ENCODE measurements around the gene TGIF1.

TGIF1 gene

DNA sequence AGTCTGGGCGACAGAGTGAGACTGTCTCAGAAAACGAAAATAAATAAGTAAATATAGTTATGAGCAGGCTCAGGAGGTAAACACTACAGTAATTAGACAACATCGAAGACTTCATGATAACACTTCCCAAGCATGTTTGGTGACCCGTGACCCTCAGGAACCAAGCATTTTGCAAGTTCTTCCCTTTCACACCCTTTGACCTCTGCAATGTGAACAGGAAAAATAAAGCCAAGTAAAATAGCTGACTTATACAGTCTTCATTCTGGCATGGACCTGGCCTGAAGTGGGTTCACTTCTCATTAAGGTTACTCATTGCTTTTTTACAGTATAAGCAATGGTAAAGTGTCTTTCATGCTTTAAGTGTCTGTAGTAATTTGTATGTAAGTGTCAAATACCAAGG is 15.3 kb upstream of the TGIF1 start:
- DNase-seq = no peak

DNA sequence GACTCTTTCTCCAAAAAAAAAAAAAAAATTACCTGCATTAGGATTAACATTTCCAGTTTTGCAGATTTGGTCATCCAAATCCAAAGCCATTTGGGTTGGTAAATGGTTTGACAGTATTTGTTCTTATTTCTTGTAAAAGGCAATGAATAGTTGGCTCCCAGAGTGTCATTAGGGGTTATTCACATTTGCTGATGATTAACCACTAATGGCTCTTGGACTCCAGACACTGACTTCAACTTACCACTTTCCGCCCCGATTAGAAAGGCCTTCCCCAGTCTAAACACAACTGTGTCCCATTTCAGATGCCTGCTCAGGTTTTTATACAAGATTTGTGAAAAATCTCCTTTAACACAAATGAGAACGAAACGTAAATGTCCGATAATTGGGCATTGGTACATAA is 9.6 kb upstream of the TGIF1 start:
- no peak for DNase-seq

DNA sequence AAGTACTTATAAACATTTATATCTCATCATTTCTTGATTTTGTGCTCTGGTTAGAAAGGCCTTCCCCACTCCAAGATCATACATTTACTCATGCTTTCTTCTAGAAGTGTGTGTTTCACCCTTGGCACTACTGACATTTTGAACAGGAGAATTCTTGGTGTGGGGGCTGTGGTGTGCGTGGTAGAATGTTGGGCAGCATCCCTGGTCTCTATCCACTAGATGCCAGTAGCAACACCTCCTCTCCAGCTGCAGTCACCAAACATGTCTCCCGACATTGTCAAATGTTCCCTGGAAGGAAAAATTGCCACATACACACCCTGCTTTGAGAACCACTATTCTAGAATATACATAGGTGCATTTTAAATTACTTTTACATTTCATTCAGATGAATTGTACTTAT is 8.7 kb upstream of the TGIF1 start:
- DNase-seq = peak in 1 of 5 donors; percentile 8

DNA sequence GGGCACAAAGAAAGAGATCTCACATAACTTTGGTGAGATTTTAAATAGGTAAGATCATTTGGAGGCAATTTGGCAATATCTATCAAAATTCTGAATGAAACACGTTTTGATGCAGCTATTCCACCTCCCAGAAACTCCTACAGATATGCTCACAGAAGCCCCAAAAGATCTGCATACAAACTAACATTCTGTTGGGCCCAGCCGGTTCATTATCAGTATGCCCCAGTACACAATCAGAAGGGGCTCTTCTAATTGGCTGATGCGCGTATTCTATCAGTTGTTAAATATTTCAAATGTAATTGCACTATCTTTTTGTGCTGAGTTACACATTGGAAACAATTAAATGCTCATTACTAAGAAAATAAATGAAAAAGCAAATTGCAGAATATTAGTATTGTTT is 7.1 kb upstream of the TGIF1 start:
- no peak for DNase-seq

DNA sequence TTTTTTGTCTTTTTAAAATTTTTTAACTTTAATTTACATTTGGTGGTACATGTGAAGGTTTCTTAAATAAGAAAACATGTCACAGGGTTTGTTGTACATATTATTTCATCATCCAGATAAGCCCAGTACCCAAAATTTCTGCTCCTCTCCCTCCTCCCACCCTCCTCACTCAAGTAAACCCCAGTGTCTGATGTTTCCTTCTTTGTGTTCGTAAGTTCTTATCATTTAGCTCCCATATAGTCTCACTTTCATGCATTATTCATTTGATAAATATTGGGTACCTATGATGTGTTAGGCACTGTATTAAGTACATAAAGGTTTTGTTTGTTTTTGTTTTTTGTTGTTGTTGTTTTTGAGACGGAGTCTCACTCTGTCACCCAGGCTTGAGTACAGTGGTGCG is 5.7 kb upstream of the TGIF1 start:
- no peak for DNase-seq

DNA sequence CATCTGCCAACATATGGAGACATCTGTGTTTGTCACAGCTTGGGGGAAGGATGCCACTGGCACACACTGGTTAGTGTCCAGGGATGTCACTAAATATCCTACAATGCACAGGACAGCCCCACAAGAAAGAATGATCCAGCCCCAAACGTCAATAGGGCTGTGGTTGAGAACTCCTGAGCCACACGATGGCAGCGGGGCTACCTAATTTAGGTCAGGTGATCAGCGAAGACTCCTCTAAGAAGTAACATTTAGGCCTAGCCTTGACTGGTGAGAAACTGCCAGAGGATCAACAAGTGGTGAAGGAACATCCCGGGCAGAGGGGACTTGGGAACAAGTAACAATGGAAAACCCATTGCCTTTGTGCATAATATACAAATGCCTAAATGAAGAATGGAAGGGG is 5.0 kb upstream of the TGIF1 start:
- DNase-seq = no peak

DNA sequence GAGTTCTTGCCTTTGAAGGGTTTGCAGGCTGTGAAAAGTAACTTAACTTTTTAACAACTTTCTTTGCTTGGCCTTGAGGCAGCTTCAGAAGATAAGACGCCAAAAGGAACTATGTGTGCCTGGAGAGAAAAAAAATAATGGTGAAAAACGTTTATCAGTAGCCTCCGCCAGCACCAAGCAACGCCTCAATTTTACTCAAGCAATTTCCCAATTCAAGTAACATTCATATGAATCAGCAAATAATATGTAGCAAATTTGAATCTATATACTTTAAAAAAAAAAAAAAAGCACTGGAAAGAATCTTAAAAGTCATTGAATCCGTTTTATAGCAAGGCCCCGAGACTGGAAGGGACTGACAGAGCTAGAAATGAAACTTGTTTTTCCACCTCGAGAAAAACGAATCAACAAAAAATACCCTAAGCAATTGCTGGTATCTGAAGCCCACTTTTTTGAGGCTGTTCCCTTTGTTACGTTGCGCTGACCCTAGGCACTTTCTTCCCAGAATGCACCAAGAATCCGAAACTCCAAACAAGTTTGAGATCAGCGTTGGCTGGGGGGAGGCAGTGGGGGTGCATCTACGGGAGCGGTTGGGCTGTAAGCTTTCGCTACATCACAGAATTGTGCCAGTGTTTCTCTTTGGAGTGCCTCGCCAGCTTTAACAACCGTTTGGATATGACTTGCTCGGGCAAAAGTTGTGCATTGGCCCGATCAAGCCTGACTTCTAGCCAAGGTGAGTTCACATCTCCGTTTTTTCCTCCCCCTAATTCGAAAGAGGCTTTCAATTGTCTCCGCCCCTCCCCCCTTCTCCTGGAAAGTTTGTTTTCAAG is 2.7 kb upstream of the TGIF1 start:
- peak in 1 of 5 donors; percentile 20 for DNase-seq

DNA sequence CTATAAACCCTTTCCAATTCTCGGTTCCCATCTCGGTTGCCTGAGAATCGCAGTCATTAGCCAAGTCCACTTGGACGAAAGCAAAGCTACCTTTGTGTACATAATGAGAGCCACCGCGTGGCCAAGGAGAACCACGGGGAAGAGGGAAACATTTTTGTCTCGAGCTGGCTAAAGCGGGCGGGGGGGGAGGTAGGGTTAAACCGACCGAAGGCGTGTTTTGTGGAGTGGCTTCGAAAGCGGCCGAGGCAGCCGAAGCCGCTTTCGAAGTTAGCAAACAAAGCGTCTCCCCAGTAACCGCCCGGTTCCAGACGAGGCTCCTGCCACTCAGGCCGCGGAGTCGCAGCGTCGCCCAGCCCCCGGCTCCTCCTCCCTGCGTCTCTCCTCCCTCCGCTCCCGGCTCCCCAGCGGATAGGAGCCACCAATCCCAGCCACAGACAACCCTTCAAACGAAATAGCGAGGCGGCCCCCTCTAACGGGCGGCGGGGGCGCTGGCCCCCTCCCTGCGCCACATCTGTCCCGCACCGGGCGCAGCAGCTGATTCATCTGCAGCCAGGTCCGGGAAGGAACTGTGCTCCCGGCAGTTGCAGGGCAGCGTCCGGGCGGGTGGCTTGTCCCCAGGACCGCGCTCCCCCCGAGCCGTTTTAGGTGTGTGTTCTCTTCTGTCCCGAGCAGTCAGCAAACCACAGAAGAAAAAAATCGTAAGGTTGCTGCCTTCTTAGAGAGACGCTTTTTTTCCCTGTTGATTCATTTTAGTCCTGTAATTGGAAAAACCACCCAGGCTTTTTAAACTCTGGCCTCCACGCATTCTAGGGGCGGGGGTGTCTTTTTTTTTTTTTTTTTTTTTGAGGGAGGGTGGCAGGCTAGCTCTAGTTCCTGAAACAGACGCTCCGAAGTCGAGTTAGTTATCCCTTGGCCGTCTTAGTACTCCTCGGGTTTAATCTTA is 1.8 kb upstream of the TGIF1 start:
- peak; percentile 68 to 90 (median 83) for DNase-seq

DNA sequence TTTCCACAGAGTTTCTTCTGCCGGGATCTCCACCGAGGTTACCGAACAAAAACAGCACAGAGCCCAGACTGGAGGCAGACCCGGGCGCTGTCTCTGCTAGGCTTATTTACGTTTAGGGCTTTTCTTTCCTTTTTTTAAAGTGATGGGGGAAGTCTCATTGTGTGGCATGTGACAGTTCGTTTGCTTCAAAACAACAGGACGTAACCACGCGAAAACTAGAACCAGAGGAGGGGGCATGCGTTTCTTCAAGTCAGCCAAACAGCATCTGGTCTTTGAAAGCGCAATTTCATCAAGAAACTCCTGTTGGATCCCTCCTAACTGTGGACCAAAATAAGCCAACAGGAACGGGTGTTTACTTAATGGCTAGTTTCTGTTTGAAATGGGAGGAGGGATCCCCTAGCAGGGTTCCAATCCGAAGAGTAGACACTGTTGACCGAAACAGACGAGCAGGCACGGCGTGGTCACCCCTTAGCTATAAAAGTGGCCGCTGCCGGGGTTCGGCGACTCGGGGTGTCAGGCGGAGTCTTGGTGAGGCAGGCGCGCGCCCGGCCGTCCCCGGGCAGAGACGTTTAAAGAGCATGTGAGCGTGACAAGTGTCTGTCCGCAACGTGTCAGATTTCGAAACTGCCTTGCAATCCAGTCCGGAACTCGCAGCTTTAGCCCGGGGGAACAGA is 997 bp upstream of the TGIF1 start:
- peak; percentile 60 to 89 (median 71) for DNase-seq

DNA sequence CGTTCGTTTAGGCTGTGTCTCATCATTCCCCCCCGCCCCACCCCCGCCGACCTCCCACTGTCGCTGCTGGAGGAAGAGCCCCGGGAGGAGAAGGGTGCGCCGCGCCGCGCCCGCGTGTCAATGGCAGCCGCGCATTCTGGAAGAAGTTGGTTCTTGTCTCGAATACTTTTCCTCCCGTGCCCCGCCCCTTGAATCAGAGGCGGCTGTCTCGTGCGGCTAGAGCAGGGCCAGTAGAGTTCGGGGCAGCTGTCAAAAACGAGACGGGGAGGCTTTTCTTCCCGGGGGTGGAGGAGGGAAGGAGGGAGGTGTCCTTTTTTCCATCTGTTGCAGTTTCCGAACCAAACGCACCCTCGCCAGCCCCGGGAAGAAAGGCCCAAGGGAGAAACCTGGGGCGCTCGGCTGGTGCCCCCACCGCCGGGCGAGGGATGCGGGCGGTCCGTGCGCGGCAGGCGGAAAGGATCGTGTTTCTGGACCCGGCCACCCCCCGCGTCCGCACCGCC is 410 bp upstream of the TGIF1 start:
- DNase-seq = peak in 2 of 5 donors; percentile 67 to 73

DNA sequence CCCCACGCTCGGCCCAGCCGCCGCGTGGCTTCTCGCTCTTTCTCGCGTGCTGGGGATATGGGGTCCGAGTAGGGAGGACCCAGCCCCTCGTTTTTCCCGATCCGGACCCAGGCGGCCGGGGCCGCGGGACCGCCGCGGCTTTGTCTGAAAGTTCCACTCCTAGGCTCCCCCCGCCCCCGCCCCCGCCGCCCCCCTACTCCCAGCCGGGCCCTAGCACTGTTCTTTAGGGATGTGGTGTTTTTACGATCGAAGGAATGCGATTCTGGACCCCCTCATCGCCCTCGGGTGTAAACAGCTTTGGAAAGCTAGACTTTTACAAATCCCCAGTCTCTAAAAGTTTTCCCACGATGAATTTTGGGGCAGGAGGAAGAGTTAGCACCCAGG is 819 bp downstream of the TGIF1 start:
- DNase-seq = no peak

DNA sequence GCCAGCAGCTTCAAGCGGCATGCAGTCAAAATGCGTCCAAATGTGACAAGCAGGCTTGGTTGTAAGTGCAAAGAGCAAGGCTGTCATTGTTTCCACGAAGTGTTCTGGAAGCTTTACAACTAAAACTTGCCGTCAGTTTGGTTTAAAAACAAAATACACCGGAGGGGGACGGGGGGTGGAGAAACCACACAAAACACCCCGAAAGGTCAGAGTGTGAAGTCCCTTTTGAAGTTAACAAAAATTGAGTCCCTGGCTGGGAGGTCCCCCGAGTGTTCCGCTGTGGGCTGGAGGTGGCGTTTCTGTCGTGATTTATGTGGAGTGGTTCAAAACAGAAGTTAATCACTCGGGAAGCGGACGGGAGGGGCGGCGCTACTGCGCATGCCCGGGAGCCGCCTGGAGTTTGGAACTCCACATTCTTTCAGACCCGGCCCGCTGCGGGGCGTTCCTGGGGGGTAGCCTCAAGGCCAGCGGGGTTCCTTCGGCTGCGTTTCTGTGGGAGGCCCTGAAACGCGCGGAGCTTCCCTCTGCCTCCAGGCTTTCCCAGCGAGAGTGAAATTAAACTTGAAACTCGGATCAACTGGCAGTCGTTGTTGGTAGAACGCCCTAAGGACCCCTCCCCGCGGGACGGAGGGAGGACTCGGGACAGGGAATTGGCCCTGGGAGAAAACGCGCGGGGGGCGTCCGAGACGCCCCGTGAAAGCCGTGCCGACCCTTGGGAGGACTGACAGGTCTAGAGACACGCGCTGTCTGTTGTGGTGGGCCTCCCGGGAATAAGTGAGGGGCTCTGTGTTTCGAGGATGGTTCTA is 1.4 kb downstream of the TGIF1 start:
- peak; percentile 67 to 79 (median 74) for DNase-seq

DNA sequence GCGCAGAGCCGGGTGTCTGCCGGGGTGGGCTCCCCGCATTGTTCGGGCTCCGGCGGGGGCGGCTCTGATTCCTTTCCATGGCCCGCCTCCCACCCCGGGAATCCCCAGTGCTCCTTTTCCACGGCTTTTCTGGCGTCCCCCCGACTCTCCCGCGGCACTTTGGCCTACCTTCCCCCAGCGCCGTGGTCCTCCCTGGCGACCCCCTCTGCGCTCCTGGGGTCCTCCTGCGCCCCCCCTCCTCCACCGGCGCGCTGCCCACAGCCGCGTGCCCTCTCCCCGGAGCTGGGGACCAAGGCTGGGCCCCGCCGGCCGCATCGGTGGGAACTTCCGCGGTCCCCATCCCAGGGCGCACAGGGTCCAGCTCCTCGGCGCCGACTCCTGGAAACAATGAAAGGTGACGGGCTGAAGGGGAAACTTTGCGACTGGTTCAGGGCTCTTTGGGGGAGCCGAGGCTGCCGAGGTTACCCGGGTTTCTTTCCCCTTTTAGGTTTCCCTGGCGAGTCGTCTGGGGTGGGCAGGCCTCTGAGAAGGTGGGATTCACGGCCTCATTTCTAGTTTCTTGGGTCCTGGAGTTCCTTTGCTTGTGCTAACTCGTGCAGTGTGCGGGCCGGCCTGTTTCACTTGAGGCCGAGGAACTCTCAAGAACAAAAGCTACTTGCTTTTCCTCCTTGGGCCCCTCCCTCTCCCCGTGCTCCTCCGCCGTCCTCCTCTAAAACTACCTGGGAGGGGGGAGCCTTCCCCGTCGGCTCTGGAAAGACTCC is 2.2 kb downstream of the TGIF1 start:
- DNase-seq = peak in 4 of 5 donors; percentile 8 to 26 (median 24)

DNA sequence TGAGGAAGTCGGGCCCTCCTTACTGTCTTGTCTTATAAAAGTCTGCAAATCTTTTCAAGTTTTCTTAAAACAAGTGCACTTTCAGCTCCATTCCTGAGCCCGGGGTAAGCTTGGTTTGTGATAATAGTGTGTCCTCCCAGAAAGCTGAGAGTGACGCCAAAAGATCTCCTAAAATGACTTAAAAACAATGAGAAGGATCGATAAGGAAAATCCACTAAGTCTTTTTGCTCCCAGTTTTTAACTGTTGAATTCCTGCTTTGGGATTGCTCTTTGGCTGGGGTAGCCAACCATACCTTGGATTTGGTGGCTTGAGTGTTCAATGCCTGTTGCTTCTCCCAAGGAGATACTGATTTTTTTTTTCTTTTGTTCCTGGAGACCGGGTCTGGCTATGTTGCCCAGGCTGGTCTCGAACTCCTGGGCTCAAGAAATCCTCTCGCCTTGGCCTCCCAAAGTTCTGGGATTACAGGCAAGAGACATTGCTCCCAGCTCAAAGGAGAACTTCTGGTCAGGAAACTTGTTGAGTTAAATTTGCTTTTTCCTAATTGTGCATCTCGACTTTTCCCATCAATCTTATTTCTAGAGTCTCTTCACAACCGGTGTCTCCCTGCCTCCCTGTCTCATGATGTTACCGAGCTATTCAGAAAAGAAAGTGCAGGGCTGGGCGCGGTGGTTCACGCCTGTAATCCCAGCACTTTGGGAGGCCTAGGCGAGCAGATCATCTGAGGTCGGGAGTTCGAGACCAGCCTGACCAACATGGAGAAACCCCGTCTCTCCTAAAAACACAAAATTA is 3.0 kb downstream of the TGIF1 start:
- no peak for DNase-seq

DNA sequence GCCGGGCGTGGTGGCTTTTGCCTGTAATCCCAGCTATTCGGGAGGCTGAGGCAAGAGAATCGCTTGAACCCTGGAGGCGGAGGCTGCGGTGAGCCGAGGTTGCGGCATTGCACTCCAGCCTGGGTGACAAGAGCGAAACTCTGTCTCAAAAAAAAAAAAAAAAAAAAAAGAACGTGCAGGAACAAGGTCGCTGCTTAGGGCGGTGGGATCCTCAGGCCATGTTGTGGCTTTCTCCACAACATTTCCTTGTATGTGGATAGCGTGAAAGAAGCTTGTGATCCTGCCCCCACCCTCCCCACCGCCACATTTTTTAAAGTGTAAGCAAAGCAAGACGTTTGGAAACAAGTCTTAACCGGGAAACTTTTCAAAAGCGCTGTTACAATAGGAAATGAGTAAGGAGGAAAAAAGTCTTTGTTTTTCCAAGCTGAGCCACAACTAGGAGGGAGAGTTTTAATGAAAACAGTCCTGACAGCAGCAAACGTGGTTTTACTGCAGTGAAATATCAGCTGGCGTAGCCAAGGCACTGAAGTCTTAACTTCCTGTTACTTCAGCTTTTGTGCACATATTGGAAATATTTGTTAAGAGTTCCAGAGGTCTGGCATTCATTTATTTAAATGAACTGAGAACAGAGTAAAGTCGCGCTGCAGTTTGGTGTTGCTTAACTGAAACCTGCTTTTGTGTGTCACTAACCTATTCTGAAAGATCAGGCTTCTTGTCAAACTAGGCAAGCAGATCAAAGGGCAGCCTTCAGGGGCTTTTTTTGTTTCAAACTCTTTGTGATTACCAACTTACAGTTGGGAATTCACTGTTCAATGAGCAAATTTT is 3.8 kb downstream of the TGIF1 start:
- DNase-seq = peak in 2 of 5 donors; percentile 22 to 34

DNA sequence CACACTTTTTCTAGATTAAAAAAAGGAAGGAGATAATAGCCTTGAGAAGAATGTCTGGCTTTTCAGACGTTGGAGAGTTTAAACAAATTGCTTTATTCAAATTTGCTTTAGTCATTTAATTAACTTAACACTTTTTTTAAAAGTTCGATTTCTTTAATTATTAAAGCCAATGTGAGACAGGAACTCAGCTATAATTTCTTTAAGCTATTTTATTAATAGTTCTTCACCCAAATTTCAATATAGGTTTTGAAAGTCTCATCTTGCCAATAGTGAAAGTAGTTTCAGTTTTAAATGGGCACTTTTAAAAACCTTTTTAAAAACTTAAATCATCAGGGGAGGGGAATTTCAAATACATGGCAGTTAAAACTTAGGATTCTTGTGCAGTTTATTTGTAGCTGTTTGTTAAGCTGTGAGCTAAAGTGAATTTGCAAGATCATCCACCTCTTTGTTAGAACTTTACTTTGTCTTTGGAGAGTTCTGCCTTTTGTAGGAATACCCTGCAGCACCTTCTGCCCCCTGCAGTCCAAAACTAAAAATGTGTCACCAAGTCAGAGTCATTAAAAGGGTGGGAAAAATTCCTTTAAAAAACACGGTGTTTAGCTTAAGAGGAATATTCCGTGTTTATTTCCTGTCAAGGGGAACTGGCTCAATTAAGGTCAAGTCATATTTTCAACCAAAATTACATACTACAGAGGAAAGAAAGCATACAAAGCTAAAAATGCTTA is 4.6 kb downstream of the TGIF1 start:
- peak in 3 of 5 donors; percentile 22 to 40 (median 33) for DNase-seq

DNA sequence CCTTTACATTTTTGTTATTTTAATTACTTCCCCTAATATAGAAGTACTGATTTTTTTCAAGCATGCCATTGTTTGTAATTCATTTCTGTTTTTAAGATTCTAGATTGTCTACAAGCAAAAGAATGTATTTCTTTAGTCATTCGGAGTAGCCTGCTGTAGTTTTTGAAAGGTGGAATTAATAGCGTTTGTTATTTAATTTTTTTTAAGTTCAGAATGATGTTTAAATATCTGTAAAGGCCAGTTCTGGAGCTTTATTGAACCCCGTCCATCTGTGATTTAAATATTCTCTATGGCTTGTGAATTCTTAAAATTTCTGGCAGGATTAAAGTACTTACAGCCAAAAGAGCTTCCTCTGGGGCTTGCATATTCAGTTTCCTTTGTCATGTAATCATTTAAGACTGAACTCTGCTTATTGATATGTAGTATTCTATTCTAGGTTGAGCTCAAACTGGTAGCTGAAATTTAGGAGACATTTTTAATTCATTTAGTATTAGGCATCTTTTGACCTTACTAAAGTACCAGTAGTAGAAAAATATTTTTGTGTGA is 5.2 kb downstream of the TGIF1 start:
- no peak for DNase-seq

DNA sequence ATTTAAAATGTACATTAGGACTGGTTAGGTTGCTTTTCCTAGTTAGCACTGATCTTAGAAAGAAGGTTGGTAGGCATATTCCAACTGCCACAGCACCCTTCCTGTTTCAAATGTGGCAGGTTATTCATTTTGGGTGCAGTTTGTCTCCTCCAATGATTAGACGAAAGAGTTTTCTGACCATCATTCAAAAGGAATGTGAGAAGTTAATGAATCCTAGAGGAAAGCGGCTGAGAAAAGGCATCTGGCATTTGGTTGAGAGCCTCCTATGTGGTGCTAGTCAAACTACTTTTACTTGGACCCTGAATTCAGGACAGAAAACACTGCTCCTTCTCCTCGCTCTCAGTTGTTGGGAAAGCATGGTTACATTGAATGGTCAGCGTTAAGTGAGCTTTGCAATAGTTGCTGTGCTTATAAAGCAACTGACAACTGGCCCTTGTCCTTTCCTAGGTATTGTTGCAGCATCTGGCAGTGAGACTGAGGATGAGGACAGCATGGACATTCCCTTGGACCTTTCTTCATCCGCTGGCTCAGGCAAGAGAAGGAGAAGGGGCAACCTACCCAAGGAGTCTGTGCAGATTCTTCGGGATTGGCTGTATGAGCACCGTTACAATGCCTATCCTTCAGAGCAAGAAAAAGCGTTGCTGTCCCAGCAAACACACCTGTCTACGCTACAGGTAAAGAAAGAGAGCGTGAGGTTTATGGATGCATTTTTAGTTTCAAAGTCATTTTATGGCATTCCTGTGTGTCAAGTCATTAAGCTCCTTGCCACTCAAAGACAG is 6.1 kb downstream of the TGIF1 start:
- DNase-seq = no peak
